ENCODE results near the gene FARP1. TPM values are rescaled to one million over a fixed set of nuclear protein-coding genes. Genes with fewer than 3 reads are reported as not detected.

FARP1 gene
- total and polyA plus RNA-seq, 2 of the 13 experiments (the other 11 are each of a cell fraction or from before 2014, with no cell fraction given), result 70.6 to 126 TPM

GRCh38 chr13:98308086-98308911 lies 165.4 kb downstream of the FARP1 start (continued):
- TF ChIP-seq ZBTB46 (CRISPR knock-in tag; IDR thresholded peaks at IDR 0.05; ENCODE audit: borderline replicate concordance) (no peak), NFYC (CRISPR knock-in tag; IDR thresholded peaks at IDR 0.05) (no peak), MYC (CRISPR knock-in tag; IDR thresholded peaks at IDR 0.05; ENCODE audit: borderline replicate concordance) (peak; percentile 84), ZBTB43 (CRISPR knock-in tag; conservative IDR thresholded peaks at IDR 0.05) (no peak), ZNF572 (CRISPR knock-in tag; IDR thresholded peaks at IDR 0.05) (no peak), TEAD3 (CRISPR knock-in tag; optimal IDR thresholded peaks at IDR 0.05; ENCODE audit: borderline replicate concordance) (peak; percentile 77), ZBTB40 (IDR thresholded peaks at IDR 0.05) (no peak), ZBTB40 (CRISPR knock-in tag; IDR thresholded peaks at IDR 0.05) (no peak; the same call in 1 of the 2 replicates), ELF3 (CRISPR knock-in tag; IDR thresholded peaks at IDR 0.05) (no peak), KDM4B (CRISPR knock-in tag; IDR thresholded peaks at IDR 0.05) (no peak), KLF16 (CRISPR knock-in tag; IDR thresholded peaks at IDR 0.05) (no peak; a peak in 1 of 4 replicates), NFRKB (IDR thresholded peaks at IDR 0.05) (no peak), FLYWCH1 (CRISPR knock-in tag; IDR thresholded peaks at IDR 0.05) (no peak), MED13 (CRISPR knock-in tag; IDR thresholded peaks at IDR 0.05) (peak; percentile 67; the same call in 1 of the 2 replicates), ZNF205 (CRISPR knock-in tag; IDR thresholded peaks at IDR 0.05) (0 out of 2 replicates have a peak, but pooled peaks have one; percentile 74), ZNF234 (CRISPR knock-in tag; conservative IDR thresholded peaks at IDR 0.05) (no peak), YY1 (IDR thresholded peaks at IDR 0.05; ENCODE audit: insufficient read depth, insufficient replicate concordance, low read depth, low read length) (no peak), SSRP1 (CRISPR knock-in tag; IDR thresholded peaks at IDR 0.05) (peak; percentile 47; the same call in 1 of the 2 replicates)

Measured in HepG2 (cell line).